ENCODE measurements around the gene SERGEF. TPM values are rescaled to one million over a fixed set of nuclear protein-coding genes. Genes with fewer than 3 reads are reported as not detected.

The SERGEF gene
- total and polyA plus RNA-seq, 4 donors: 12.0 to 17.9 (median 13.4) TPM

GRCh38 chr11:17865765-17866428, 146.9 kb downstream of the SERGEF start (continued):
- no peak for TF ChIP-seq ATF3 (IDR thresholded peaks at IDR 0.05)
- TF ChIP-seq, protein P1, sequence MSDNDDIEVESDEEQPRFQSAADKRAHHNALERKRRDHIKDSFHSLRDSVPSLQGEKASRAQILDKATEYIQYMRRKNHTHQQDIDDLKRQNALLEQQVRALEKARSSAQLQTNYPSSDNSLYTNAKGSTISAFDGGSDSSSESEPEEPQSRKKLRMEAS (IDR thresholded peaks at IDR 0.05): no peak
- TF ChIP-seq RXRA (IDR thresholded peaks at IDR 0.05): no peak
- no peak for TF ChIP-seq YY1 (IDR thresholded peaks at IDR 0.05)
- TF ChIP-seq EGR1 (IDR thresholded peaks at IDR 0.05; ENCODE audit: low read depth in 2 of 2): no peak
- TF ChIP-seq, protein P2, sequence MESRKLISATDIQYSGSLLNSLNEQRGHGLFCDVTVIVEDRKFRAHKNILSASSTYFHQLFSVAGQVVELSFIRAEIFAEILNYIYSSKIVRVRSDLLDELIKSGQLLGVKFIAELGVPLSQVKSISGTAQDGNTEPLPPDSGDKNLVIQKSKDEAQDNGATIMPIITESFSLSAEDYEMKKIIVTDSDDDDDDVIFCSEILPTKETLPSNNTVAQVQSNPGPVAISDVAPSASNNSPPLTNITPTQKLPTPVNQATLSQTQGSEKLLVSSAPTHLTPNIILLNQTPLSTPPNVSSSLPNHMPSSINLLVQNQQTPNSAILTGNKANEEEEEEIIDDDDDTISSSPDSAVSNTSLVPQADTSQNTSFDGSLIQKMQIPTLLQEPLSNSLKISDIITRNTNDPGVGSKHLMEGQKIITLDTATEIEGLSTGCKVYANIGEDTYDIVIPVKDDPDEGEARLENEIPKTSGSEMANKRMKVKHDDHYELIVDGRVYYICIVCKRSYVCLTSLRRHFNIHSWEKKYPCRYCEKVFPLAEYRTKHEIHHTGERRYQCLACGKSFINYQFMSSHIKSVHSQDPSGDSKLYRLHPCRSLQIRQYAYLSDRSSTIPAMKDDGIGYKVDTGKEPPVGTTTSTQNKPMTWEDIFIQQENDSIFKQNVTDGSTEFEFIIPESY (IDR thresholded peaks at IDR 0.05): no peak
- no peak for TF ChIP-seq SP1 (IDR thresholded peaks at IDR 0.05)

GRCh38 chr11:17864478-17864941, 148.3 kb downstream of the SERGEF start:
- Histone ChIP-seq H3K27ac (ENCODE audit: low read depth in 1 of 2, low read length in 2 of 2) (no peak overlapping the region), H3K9me3 (ENCODE audit: control insufficient read depth in 4 of 4, low read length in 3 of 4) (no peaks in the 10 kb centered on the region), H3K4me1 (ENCODE audit: control insufficient read depth in 4 of 4, insufficient read depth in 4 of 4, low read length in 3 of 4) (no peaks in the 10 kb centered on the region), H3K4me3 (ENCODE audit: low read depth in 1 of 3, low read length in 3 of 3) (no peak overlapping the region), H3K27me3 (ENCODE audit: control insufficient read depth in 4 of 4, insufficient read depth in 4 of 4, low read length in 3 of 4) (no peaks in the 10 kb centered on the region), H3K36me3 (ENCODE audit: control insufficient read depth in 4 of 4, insufficient read depth in 3 of 4, low read depth in 1 of 4, low read length in 3 of 4) (no peaks in the 10 kb centered on the region), H3K9ac (ENCODE audit: low read depth in 1 of 2, low read length in 2 of 2) (no peak overlapping the region)
- 35% methylated on average over 3 of the region's 3 CpGs for WGBS
- peak; percentile 40 for DNase-seq (ENCODE audit: low spot score)
- no peak for TF ChIP-seq GABPA (IDR thresholded peaks at IDR 0.05 in 1 of 2, conservative IDR thresholded peaks at IDR 0.05 in 1 of 2)
- peak; percentile 48 to 74 for TF ChIP-seq RAD21 (IDR thresholded peaks at IDR 0.05)
- TF ChIP-seq, protein P3, sequence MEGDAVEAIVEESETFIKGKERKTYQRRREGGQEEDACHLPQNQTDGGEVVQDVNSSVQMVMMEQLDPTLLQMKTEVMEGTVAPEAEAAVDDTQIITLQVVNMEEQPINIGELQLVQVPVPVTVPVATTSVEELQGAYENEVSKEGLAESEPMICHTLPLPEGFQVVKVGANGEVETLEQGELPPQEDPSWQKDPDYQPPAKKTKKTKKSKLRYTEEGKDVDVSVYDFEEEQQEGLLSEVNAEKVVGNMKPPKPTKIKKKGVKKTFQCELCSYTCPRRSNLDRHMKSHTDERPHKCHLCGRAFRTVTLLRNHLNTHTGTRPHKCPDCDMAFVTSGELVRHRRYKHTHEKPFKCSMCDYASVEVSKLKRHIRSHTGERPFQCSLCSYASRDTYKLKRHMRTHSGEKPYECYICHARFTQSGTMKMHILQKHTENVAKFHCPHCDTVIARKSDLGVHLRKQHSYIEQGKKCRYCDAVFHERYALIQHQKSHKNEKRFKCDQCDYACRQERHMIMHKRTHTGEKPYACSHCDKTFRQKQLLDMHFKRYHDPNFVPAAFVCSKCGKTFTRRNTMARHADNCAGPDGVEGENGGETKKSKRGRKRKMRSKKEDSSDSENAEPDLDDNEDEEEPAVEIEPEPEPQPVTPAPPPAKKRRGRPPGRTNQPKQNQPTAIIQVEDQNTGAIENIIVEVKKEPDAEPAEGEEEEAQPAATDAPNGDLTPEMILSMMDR (IDR thresholded peaks at IDR 0.05; ENCODE audit: low read depth, low read length, missing input control): peak; percentile 61

GRCh38 chr11:17861036-17861755, 151.7 kb downstream of the SERGEF start:
- TF ChIP-seq SP1 (IDR thresholded peaks at IDR 0.05): no peak
- TF ChIP-seq GABPA (IDR thresholded peaks at IDR 0.05 in 1 of 2, conservative IDR thresholded peaks at IDR 0.05 in 1 of 2): no peak
- TF ChIP-seq, protein P1 (IDR thresholded peaks at IDR 0.05): no peak
- TF ChIP-seq EGR1 (IDR thresholded peaks at IDR 0.05; ENCODE audit: low read depth in 2 of 2): no peak
- no peak for TF ChIP-seq HNF4G (IDR thresholded peaks at IDR 0.05)
- TF ChIP-seq RAD21 (IDR thresholded peaks at IDR 0.05): no peak
- TF ChIP-seq, protein P3 (IDR thresholded peaks at IDR 0.05; ENCODE audit: low read depth, low read length, missing input control): no peak
- no peak for TF ChIP-seq RXRA (IDR thresholded peaks at IDR 0.05)
- TF ChIP-seq NR2F2 (IDR thresholded peaks at IDR 0.05): no peak
- no peak for TF ChIP-seq ATF3 (IDR thresholded peaks at IDR 0.05)
- no peak for TF ChIP-seq JUND (IDR thresholded peaks at IDR 0.05)
- no peak for TF ChIP-seq HNF4A (conservative IDR thresholded peaks at IDR 0.05)
- no peak for DNase-seq (ENCODE audit: low spot score)
- H3K27ac ChIP-seq (ENCODE audit: low read depth in 1 of 2, low read length in 2 of 2): no peak overlapping the region
- H3K9ac ChIP-seq (ENCODE audit: low read depth in 1 of 2, low read length in 2 of 2): no peak overlapping the region
- no peak overlapping the region for H3K4me3 ChIP-seq (ENCODE audit: low read depth in 1 of 3, low read length in 3 of 3)
- H3K27me3 ChIP-seq (ENCODE audit: control insufficient read depth in 4 of 4, insufficient read depth in 4 of 4, low read length in 3 of 4): no peaks in the 10 kb centered on the region
- no peaks in the 10 kb centered on the region for H3K36me3 ChIP-seq (ENCODE audit: control insufficient read depth in 4 of 4, insufficient read depth in 3 of 4, low read depth in 1 of 4, low read length in 3 of 4)
- H3K9me3 ChIP-seq (ENCODE audit: control insufficient read depth in 4 of 4, low read length in 3 of 4): no peaks in the 10 kb centered on the region
- over 99% methylated on average over 5 of the region's 5 CpGs for WGBS
- H3K4me1 ChIP-seq (ENCODE audit: control insufficient read depth in 4 of 4, insufficient read depth in 4 of 4, low read length in 3 of 4): no peaks in the 10 kb centered on the region
